ENCODE data around the gene IFI44.

Gene IFI44

DNA sequence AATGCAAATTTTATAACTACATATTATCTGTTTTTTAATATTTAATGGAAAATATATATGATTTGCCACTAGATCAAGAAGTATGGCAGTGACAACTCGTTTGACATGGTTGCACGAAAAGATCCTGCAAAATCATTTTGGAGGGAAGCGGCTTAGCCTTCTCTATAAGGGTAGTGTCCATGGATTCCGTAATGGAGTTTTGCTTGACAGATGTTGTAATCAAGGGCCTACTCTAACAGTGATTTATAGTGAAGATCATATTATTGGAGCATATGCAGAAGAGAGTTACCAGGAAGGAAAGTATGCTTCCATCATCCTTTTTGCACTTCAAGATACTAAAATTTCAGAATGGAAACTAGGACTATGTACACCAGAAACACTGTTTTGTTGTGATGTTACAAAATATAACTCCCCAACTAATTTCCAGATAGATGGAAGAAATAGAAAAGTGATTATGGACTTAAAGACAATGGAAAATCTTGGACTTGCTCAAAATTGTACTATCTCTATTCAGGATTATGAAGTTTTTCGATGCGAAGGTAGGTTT, 556 bp downstream of the IFI44 start:
- no peak for TF ChIP-seq CTCF (IDR thresholded peaks at IDR 0.05; ENCODE audit: low read depth, low read length)
- DNase-seq (ENCODE audit: extremely low read depth, low read depth) = no peak

DNA sequence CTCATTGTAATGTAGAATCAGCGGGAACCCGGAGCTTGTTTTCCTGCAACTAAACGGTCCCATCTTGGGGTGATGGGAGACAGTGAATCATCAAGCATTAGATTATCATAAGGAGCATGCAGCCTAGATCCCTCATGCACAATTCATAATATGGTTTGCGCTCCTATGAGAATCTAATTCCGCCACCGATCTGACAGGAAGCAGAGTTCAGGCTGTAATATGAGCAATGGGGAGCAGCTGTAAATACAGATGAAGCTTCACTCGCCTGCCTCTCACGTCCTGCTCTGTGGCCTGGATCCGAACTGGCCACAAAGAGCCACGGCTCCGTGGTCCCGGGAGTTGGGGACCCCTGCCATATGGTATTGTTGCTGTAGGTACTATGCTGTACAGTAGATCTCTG, 1.6 kb downstream of the IFI44 start:
- DNase-seq (ENCODE audit: extremely low read depth, low read depth) = no peak
- no peak for TF ChIP-seq CTCF (IDR thresholded peaks at IDR 0.05; ENCODE audit: low read depth, low read length)

DNA sequence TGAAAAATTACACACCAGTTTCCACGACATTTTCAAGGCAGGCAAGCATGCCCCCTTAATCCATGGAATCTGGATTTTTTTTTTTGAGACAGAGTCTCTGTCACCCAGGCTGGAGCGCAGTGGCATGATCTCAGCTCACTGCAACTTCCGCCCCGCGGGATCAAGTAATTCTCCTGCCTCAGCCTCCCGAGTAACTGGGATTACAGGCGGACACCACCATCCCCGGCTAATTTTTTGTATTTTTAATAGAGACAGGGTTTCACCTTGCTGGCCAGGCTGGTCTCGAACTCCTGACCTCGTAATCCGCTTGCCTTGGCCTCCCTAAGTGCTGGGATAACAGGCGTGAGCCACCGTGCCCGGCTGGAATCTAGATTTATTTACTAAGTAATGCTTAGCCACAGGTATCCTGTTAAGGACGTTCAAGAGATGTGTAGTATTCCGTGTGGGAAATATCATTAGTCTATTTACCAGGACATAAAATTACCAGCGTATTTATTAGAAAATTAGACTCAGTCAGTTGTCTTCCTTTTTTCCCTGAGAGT, 2.5 kb downstream of the IFI44 start:
- TF ChIP-seq CTCF (IDR thresholded peaks at IDR 0.05; ENCODE audit: low read depth, low read length) = no peak
- DNase-seq (ENCODE audit: extremely low read depth, low read depth) = no peak

- no peak for DNase-seq (ENCODE audit: extremely low read depth, low read depth)
- no peak for TF ChIP-seq CTCF (IDR thresholded peaks at IDR 0.05; ENCODE audit: low read depth, low read length)
Observed at GRCh38 chr1:78658901-78659300, 9.3 kb downstream of the IFI44 start.

DNA sequence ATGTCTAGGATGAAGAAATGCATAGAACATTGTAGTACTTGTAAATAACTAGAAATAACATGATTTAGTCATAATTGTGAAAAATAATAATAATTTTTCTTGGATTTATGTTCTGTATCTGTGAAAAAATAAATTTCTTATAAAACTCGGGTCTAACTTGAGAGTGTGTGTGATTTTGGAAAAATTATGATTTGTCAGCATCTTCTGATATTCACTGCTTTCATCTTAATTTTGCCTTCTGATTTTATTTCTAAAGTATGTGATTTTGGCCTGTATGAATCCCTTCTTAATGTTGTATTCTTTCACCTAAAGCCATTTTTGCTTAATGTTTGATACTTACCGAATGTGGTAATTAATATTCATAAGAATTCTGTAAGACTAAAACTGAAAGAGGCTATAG, 14.3 kb downstream of the IFI44 start:
- DNase-seq (ENCODE audit: extremely low read depth, low read depth) = no peak
- no peak for TF ChIP-seq CTCF (IDR thresholded peaks at IDR 0.05; ENCODE audit: low read depth, low read length)

- no peak for DNase-seq (ENCODE audit: extremely low read depth, low read depth)
- no peak for TF ChIP-seq CTCF (IDR thresholded peaks at IDR 0.05; ENCODE audit: low read depth, low read length)
Observed at GRCh38 chr1:78664763-78665162, 15.1 kb downstream of the IFI44 start.

- no peak for DNase-seq (ENCODE audit: extremely low read depth, low read depth)
- TF ChIP-seq CTCF (IDR thresholded peaks at IDR 0.05; ENCODE audit: low read depth, low read length) = no peak
Observed at GRCh38 chr1:78665809-78666208, 16.2 kb downstream of the IFI44 start.

Data from AG09319 (cell line).